ENCODE measurements around the gene JAKMIP1. TPM values are rescaled to one million over a fixed set of nuclear protein-coding genes. Genes with fewer than 3 reads are reported as not detected.

JAKMIP1 gene
- total RNA-seq, 1 experiment from 2014 or later: not detected

DNA sequence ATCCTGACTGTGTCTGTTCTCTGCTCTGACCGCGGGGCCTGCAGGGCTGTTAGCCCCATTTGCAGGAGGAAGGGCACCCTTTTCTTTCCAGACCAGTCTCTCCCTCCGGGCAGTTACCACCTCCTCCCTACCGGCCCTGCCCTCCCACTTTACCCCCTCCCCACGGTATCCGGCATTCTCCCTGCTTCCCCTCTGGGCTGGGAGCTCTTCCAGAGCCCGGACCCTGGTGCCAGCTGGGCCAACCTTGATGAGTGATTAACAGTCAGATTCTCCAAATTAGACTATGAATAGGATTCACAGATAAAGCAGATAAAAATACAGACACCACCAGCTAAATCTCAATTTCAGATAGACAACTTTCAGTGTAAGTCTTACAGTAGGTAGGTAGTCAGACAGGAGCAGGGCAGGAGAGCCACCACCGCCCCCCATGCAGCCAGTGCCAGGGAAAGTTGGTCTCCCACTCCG is 45.9 kb upstream of the JAKMIP1 start:
- intact Hi-C loops (cut with micrococcal nuclease; ENCODE audit: unreplicated experiment): no loop called here
- H3K4me3 ChIP-seq (ENCODE audit: low read depth in 2 of 2, low read length in 2 of 2): no peak overlapping the region
- TF ChIP-seq SIN3A (IDR thresholded peaks at IDR 0.05; ENCODE audit: borderline replicate concordance, insufficient read depth, low read depth, low read length) (no peak), POLR2AphosphoS5 (IDR thresholded peaks at IDR 0.05; ENCODE audit: low read depth, low read length) (no peak), TCF7L2 (IDR thresholded peaks at IDR 0.05; ENCODE audit: low read depth, low read length) (no peak)
- TF ChIP-seq, protein P1, sequence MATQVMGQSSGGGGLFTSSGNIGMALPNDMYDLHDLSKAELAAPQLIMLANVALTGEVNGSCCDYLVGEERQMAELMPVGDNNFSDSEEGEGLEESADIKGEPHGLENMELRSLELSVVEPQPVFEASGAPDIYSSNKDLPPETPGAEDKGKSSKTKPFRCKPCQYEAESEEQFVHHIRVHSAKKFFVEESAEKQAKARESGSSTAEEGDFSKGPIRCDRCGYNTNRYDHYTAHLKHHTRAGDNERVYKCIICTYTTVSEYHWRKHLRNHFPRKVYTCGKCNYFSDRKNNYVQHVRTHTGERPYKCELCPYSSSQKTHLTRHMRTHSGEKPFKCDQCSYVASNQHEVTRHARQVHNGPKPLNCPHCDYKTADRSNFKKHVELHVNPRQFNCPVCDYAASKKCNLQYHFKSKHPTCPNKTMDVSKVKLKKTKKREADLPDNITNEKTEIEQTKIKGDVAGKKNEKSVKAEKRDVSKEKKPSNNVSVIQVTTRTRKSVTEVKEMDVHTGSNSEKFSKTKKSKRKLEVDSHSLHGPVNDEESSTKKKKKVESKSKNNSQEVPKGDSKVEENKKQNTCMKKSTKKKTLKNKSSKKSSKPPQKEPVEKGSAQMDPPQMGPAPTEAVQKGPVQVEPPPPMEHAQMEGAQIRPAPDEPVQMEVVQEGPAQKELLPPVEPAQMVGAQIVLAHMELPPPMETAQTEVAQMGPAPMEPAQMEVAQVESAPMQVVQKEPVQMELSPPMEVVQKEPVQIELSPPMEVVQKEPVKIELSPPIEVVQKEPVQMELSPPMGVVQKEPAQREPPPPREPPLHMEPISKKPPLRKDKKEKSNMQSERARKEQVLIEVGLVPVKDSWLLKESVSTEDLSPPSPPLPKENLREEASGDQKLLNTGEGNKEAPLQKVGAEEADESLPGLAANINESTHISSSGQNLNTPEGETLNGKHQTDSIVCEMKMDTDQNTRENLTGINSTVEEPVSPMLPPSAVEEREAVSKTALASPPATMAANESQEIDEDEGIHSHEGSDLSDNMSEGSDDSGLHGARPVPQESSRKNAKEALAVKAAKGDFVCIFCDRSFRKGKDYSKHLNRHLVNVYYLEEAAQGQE (IDR thresholded peaks at IDR 0.05; ENCODE audit: insufficient read depth in 1 of 2, low read depth in 2 of 2, low read length in 1 of 2): no peak
- TF ChIP-seq, protein P2, sequence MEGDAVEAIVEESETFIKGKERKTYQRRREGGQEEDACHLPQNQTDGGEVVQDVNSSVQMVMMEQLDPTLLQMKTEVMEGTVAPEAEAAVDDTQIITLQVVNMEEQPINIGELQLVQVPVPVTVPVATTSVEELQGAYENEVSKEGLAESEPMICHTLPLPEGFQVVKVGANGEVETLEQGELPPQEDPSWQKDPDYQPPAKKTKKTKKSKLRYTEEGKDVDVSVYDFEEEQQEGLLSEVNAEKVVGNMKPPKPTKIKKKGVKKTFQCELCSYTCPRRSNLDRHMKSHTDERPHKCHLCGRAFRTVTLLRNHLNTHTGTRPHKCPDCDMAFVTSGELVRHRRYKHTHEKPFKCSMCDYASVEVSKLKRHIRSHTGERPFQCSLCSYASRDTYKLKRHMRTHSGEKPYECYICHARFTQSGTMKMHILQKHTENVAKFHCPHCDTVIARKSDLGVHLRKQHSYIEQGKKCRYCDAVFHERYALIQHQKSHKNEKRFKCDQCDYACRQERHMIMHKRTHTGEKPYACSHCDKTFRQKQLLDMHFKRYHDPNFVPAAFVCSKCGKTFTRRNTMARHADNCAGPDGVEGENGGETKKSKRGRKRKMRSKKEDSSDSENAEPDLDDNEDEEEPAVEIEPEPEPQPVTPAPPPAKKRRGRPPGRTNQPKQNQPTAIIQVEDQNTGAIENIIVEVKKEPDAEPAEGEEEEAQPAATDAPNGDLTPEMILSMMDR (IDR thresholded peaks at IDR 0.05): no peak
- no peaks in the 10 kb centered on the region for H3K4me1 ChIP-seq (ENCODE audit: control insufficient read depth, insufficient read depth, low read length)
- BruUV-seq (replicated peaks): no TSS peak
- H3K27me3 ChIP-seq (ENCODE audit: control insufficient read depth, insufficient read depth, low read length): 0 out of 2 replicates have a peak, but pooled peaks cover 4% of the 10 kb centered on the region
- ATAC-seq (no peak), DNase-seq (ENCODE audit: low read depth, low spot score) (no peak)
- H3K36me3 ChIP-seq (ENCODE audit: control insufficient read depth, insufficient read depth, low read length): no peaks in the 10 kb centered on the region
- in situ Hi-C loops (cut with HindIII; ENCODE audit: low pct_unique_long_range_greater_than_20kb, low sequenced_read_pairs): no loop called here
- no peak overlapping the region for H3K27ac ChIP-seq (ENCODE audit: low read length)
- POLR2A ChIA-PET: no interaction called here
- no peaks in the 10 kb centered on the region for H3K9me3 ChIP-seq (ENCODE audit: control insufficient read depth, insufficient read depth, low read depth, low read length)
- CTCF ChIA-PET: no interaction called here

DNA sequence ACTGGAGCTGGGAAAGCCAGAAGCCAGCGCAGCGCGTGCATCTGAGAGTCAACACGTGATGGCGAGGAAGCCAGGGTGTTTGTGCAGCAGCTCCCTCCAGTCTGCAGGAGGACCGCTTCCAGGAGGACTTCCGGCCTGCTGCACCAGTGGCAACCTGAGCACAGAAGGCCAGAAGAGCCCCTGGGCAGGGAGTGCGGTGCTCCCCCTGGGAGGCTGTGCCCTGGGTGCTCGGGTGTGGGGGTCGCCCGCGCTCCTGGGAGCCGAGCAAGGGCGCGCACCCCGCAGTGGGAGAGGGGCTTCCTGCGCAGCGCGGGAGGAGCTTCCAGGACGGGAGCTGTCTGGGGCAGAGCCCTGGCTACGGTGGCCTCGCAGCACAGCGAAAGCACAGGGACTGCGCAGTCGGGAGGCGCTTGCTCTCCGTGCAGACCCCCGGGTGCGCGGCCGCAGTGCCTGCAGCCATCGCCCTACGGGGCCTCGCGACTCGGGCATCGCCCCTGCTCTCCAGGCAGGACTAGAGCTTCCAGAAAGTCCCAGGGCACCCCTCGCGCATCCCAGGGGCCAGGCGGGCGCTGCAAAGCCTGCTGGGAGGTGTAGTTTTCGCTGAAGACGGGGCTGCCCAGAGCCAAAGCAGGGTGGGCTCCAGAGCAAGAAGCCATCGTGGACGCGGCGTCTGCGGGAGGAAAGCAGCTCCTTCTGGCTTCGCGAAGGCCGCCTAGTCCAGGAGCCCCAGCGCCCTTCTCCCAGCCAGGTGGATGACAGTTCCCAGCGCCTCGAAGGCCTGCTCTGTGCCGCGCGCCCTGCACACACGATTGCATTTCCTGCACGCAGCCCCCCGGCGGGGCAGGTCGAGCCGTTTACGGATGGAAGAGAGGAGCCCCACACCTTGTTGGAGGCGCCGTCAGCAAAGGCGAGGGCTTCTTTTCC is 45.2 kb upstream of the JAKMIP1 start:
- H3K9me3 ChIP-seq (ENCODE audit: control insufficient read depth, insufficient read depth, low read depth, low read length): no peaks in the 10 kb centered on the region
- POLR2A ChIA-PET: no interaction called here
- H3K27me3 ChIP-seq (ENCODE audit: control insufficient read depth, insufficient read depth, low read length): 0 out of 2 replicates have a peak, but pooled peaks cover 4% of the 10 kb centered on the region
- TF ChIP-seq, protein P2 (IDR thresholded peaks at IDR 0.05): no peak
- TF ChIP-seq, protein P1 (IDR thresholded peaks at IDR 0.05; ENCODE audit: insufficient read depth in 1 of 2, low read depth in 2 of 2, low read length in 1 of 2): no peak
- TF ChIP-seq POLR2AphosphoS5 (IDR thresholded peaks at IDR 0.05; ENCODE audit: low read depth, low read length) (no peak), SIN3A (IDR thresholded peaks at IDR 0.05; ENCODE audit: borderline replicate concordance, insufficient read depth, low read depth, low read length) (no peak), TCF7L2 (IDR thresholded peaks at IDR 0.05; ENCODE audit: low read depth, low read length) (no peak)
- no peaks in the 10 kb centered on the region for H3K36me3 ChIP-seq (ENCODE audit: control insufficient read depth, insufficient read depth, low read length)
- DNase-seq (ENCODE audit: low read depth, low spot score) (no peak), ATAC-seq (no peak)
- CTCF ChIA-PET: no interaction called here
- no peaks in the 10 kb centered on the region for H3K4me1 ChIP-seq (ENCODE audit: control insufficient read depth, insufficient read depth, low read length)
- no TSS peak for BruUV-seq (replicated peaks)
- in situ Hi-C loops (cut with HindIII; ENCODE audit: low pct_unique_long_range_greater_than_20kb, low sequenced_read_pairs) (no loop called here), intact Hi-C loops (cut with micrococcal nuclease; ENCODE audit: unreplicated experiment) (no loop called here)
- H3K27ac ChIP-seq (ENCODE audit: low read length): no peak overlapping the region
- no peak overlapping the region for H3K4me3 ChIP-seq (ENCODE audit: low read depth in 2 of 2, low read length in 2 of 2)
